CD14-positive monocyte (primary cell): ENCODE results near the gene NOTCH1. TPM values are rescaled to one million over a fixed set of nuclear protein-coding genes. Genes with fewer than 3 reads are reported as not detected.

Experiments used
- DNase-seq, 3 donors: peaks; one replicate each; pipeline ENCODE4 v3.0.0-alpha.2; 2011 to 2022
- H2AFZ ChIP-seq: 2 replicates; pipeline ENCODE4 v1.6.0; 2012; ENCODE audit warnings: mild to moderate bottlenecking, low read depth, low read length, inconsistent platforms; ENCODE audit not compliant: insufficient read depth, poor library complexity, severe bottlenecking
- H3K27ac ChIP-seq, 2 donors: 1 replicate in 1 of 2; 2 replicates in 1 of 2; pipeline ENCODE4 v1.5.1; 2012 to 2013; ENCODE audit warnings: low read length in 2 of 2, control low read depth in 1 of 2, inconsistent platforms in 1 of 2, low read depth in 1 of 2, mild to moderate bottlenecking in 1 of 2
- H3K27me3 ChIP-seq, 2 donors: one replicate each; pipeline versions ENCODE4 v1.6.0 to v1.6.1; 2011 to 2013; ENCODE audit warnings: low read length in 2 of 2; ENCODE audit not compliant: control insufficient read depth in 2 of 2, insufficient read depth in 2 of 2
- H3K36me3 ChIP-seq, 2 donors: replicated peaks in 1 of 2; 1 replicate in 1 of 2; 2 replicates in 1 of 2; pipeline versions ENCODE4 v1.5.1 to v1.6.1; 2012 to 2013; ENCODE audit warnings: low read length in 2 of 2, control low read depth in 1 of 2, inconsistent platforms in 1 of 2, mild to moderate bottlenecking in 1 of 2; ENCODE audit not compliant: insufficient read depth in 2 of 2, control insufficient read depth in 1 of 2
- H3K4me1 ChIP-seq, 2 donors: 1 replicate in 1 of 2; 2 replicates in 1 of 2; pipeline versions ENCODE4 v1.5.1 to v1.6.1; 2012 to 2013; ENCODE audit warnings: low read length in 2 of 2, control low read depth in 1 of 2, inconsistent platforms in 1 of 2, mild to moderate bottlenecking in 1 of 2, moderate library complexity in 1 of 2; ENCODE audit not compliant: insufficient read depth in 2 of 2, control insufficient read depth in 1 of 2
- H3K4me2 ChIP-seq: replicated peaks from 2 replicates; pipeline ENCODE3; 2012; ENCODE audit warnings: low read length, moderate library complexity, mild to moderate bottlenecking; ENCODE audit not compliant: poor library complexity, severe bottlenecking; ENCODE audit errors: extremely low read depth
- H3K4me3 ChIP-seq, 3 experiments: fragments of 200-600 bp in 1 of 3; sonication (generic) in 1 of 3; replicated peaks in 1 of 3; 1 replicate in 2 of 3; 2 replicates in 1 of 3; pipeline ENCODE4 v1.5.1; 2011 to 2013; ENCODE audit warnings: low read length in 3 of 3, mild to moderate bottlenecking in 3 of 3, control low read depth in 2 of 3, low read depth in 2 of 3, inconsistent platforms in 1 of 3, moderate library complexity in 1 of 3
- H3K79me2 ChIP-seq: 2 replicates; pipeline ENCODE4 v1.6.0; 2012; ENCODE audit warnings: mild to moderate bottlenecking, control low read depth, inconsistent platforms, low read length, moderate library complexity; ENCODE audit not compliant: insufficient read depth
- H3K9ac ChIP-seq: 2 replicates; pipeline ENCODE4 v1.6.0; 2017; ENCODE audit warnings: low read length, mild to moderate bottlenecking; ENCODE audit not compliant: insufficient read depth, poor library complexity, severe bottlenecking
- H3K9me3 ChIP-seq, 2 donors: replicated peaks in 1 of 2; 1 replicate in 1 of 2; 2 replicates in 1 of 2; pipeline versions ENCODE4 v1.5.1 to v1.6.1; 2012 to 2013; ENCODE audit warnings: low read length in 2 of 2, control low read depth in 1 of 2; ENCODE audit not compliant: control insufficient read depth in 1 of 2, insufficient read depth in 1 of 2
- H4K20me1 ChIP-seq: 2 replicates; pipeline ENCODE4 v1.6.0; 2012; ENCODE audit warnings: mild to moderate bottlenecking, low read length, control low read depth, moderate library complexity; ENCODE audit not compliant: insufficient read depth
- H3K27ac Mint-ChIP-seq, 7 donors: one replicate each; pipeline ENCODE4 v1.8.0; 2020; ENCODE audit warnings: mild to moderate bottlenecking in 7 of 7, mixed read lengths in 7 of 7, moderate library complexity in 6 of 7, inconsistent platforms in 2 of 7
- H3K27me3 Mint-ChIP-seq, 3 donors: one replicate each; pipeline ENCODE4 v1.8.0; 2021 to 2022; ENCODE audit warnings: low read depth in 3 of 3, mild to moderate bottlenecking in 3 of 3, mixed read lengths in 3 of 3, moderate library complexity in 3 of 3, inconsistent platforms in 1 of 3
- H3K36me3 Mint-ChIP-seq, 2 donors: one replicate each; pipeline ENCODE4 v1.8.0; 2020; ENCODE audit warnings: mixed read lengths in 2 of 2, inconsistent platforms in 1 of 2, mild to moderate bottlenecking in 1 of 2
- H3K4me1 Mint-ChIP-seq: one replicate; pipeline ENCODE4 v1.8.0; 2020; ENCODE audit warnings: mild to moderate bottlenecking, mixed read lengths
- H3K4me3 Mint-ChIP-seq, 2 donors: one replicate each; pipeline ENCODE4 v1.8.0; 2020; ENCODE audit warnings: mild to moderate bottlenecking in 2 of 2, mixed read lengths in 2 of 2, moderate library complexity in 1 of 2
- H3K9me3 Mint-ChIP-seq, 7 donors: one replicate each; pipeline ENCODE4 v1.8.0; 2020 to 2022; ENCODE audit warnings: mixed read lengths in 7 of 7, mild to moderate bottlenecking in 6 of 7, moderate library complexity in 6 of 7, inconsistent platforms in 2 of 7
- WGBS: methylation state at CpG from one replicate; pipeline ENCODE4 v1.1.5; 2013; ENCODE audit warnings: missing lambda C conversion rate; ENCODE audit not compliant: insufficient coverage; 5-methylcytosine and 5-hydroxymethylcytosine counted together
- intact Hi-C, 2 donors: fragments of 100-400 bp; cut with micrococcal nuclease; formaldehyde crosslinking; loops; one replicate each; pipeline versions ENCODE4 v1.15.0 to v1.15.1; 2023
- polyA plus RNA-seq, 3 donors: library from polyadenylated mRNA; depleted of rRNA in 1 of 3; unstranded in 2 of 3; stranded (reverse) in 1 of 3; fragments of 300-500 nt in 2 of 3; fragments of >200 nt in 1 of 3; fragmentation: Illumina TruSeq in 2 of 3; gene quantifications; 1 replicate in 2 of 3; 2 replicates in 1 of 3; pipeline ENCODE4 v1.2.3, GENCODE V29; 2012 to 2021
- TF ChIP-seq, protein P1 (sequence below): fragments of 200-600 bp; IDR thresholded peaks from one replicate; pipeline ENCODE4 v1.8.0; 2022; ENCODE audit warnings: antibody characterized with exemption, mild to moderate bottlenecking

The NOTCH1 gene
- polyA plus RNA-seq, 3 donors: 1.4 to 33.0 (median 2.2) TPM

DNA sequence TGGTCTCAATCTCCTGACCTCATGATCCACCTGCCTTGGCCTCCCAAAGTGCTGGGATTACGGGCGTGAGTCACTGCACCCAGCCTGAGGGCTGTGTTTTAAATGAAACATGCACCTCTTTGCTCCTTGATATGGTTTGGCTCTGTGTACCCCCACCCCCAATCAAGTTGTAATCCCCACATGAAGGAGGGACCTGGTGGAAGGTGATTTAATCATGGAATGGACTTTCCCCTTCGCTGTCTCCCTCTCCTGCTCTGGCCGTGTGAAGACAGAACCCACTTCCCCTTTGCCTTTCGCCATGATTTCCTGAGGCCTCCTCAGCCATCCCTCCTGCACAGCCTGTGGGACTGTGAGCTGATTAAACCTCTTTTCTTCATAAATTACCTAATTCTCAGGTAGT is 12.5 kb upstream of the NOTCH1 start:
- TF ChIP-seq, protein P1, sequence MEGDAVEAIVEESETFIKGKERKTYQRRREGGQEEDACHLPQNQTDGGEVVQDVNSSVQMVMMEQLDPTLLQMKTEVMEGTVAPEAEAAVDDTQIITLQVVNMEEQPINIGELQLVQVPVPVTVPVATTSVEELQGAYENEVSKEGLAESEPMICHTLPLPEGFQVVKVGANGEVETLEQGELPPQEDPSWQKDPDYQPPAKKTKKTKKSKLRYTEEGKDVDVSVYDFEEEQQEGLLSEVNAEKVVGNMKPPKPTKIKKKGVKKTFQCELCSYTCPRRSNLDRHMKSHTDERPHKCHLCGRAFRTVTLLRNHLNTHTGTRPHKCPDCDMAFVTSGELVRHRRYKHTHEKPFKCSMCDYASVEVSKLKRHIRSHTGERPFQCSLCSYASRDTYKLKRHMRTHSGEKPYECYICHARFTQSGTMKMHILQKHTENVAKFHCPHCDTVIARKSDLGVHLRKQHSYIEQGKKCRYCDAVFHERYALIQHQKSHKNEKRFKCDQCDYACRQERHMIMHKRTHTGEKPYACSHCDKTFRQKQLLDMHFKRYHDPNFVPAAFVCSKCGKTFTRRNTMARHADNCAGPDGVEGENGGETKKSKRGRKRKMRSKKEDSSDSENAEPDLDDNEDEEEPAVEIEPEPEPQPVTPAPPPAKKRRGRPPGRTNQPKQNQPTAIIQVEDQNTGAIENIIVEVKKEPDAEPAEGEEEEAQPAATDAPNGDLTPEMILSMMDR: no peak
- intact Hi-C loops: no loop called here

DNA sequence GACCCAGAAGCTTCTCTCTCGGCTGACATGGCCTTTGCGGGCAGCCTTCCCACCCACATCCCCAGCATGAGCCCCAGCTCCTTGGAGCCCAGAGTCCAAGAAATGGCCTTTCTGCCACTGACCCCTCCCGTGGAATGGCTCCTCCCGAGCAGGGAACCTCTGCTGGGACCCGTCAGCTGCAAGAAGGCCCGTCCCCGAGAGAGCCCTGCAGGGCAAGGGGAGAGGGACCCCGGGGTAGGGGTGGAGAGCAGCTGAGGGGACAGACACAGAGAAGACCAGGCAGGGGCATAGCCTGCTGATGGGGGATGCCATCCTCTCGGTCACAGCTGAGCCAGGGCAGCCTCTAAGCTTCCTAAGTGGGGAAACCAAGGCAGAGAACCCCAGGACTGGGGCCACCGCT is 11.2 kb upstream of the NOTCH1 start:
- Histone ChIP-seq H3K27me3 (no peaks in the 10 kb centered on the region), H3K27ac (peak overlapping the region; percentile 61 to 75), H3K9me3 (peaks cover 0 to 5% of the 10 kb centered on the region in 2 donors), H3K4me1 (peaks cover 69 to 87% of the 10 kb centered on the region in 2 donors), H4K20me1 (no peaks in the 10 kb centered on the region), H3K4me2 (no peak overlapping the region), H3K9ac (no peak overlapping the region), H3K4me3 (no peak overlapping the region), H2AFZ (no peak overlapping the region), H3K79me2 (no peaks in the 10 kb centered on the region), H3K36me3 (no peaks in the 10 kb centered on the region)
- intact Hi-C loops: no loop called here
- H3K4me1 Mint-ChIP-seq: peaks cover 71% of the 10 kb centered on the region
- 85% methylated on average over 9 of the region's 10 CpGs for WGBS
- H3K27ac Mint-ChIP-seq: peak overlapping the region; percentile 60 to 99 (median 96)
- peaks cover 1 to 2% (median 1%) of the 10 kb centered on the region in 3 donors for H3K27me3 Mint-ChIP-seq
- peaks cover 0 to 10% (median 3%) of the 10 kb centered on the region in 7 donors for H3K9me3 Mint-ChIP-seq
- H3K36me3 Mint-ChIP-seq: peaks cover 5 to 12% of the 10 kb centered on the region in 2 donors
- no peak overlapping the region for H3K4me3 Mint-ChIP-seq
- TF ChIP-seq, protein P1: no peak
- no peak for DNase-seq

More for the DNA sequence above, 12.5 kb upstream of the NOTCH1 start:
- Histone ChIP-seq H2AFZ (no peak overlapping the region), H3K4me3 (peak overlapping the region in 1 of 3 experiments; percentile 37), H4K20me1 (no peaks in the 10 kb centered on the region), H3K9me3 (peaks cover 0 to 5% of the 10 kb centered on the region in 2 donors), H3K79me2 (no peaks in the 10 kb centered on the region), H3K27me3 (no peaks in the 10 kb centered on the region), H3K36me3 (no peaks in the 10 kb centered on the region), H3K27ac (peak overlapping the region; percentile 61 to 88), H3K4me1 (peaks cover 75 to 91% of the 10 kb centered on the region in 2 donors), H3K4me2 (peak overlapping the region; percentile 40), H3K9ac (peak overlapping the region; percentile 59)
- Mint-ChIP-seq H3K4me1 (peaks cover 77% of the 10 kb centered on the region), H3K9me3 (peaks cover 0 to 10% (median 3%) of the 10 kb centered on the region in 7 donors), H3K27ac (peak overlapping the region; percentile 95 to 99 (median 97)), H3K4me3 (peak overlapping the region; percentile 20 to 85), H3K27me3 (peaks cover 0 to 2% (median 1%) of the 10 kb centered on the region in 3 donors), H3K36me3 (peaks cover 6 to 12% of the 10 kb centered on the region in 2 donors)
- WGBS: no CpG with 5 or more reads among the region's 5 CpGs
- DNase-seq: peak; percentile 71 to 92 (median 83)
